GM19328 (cell line): ENCODE results near the gene DLG4.

Source experiments
- ATAC-seq: cut with Tn5 transposase; IDR thresholded peaks from one replicate; pipeline ENCODE4 v1.9.1; 2021; ENCODE audit warnings: mild to moderate bottlenecking, moderate library complexity; ENCODE audit not compliant: unreplicated experiment

DLG4 gene

DNA sequence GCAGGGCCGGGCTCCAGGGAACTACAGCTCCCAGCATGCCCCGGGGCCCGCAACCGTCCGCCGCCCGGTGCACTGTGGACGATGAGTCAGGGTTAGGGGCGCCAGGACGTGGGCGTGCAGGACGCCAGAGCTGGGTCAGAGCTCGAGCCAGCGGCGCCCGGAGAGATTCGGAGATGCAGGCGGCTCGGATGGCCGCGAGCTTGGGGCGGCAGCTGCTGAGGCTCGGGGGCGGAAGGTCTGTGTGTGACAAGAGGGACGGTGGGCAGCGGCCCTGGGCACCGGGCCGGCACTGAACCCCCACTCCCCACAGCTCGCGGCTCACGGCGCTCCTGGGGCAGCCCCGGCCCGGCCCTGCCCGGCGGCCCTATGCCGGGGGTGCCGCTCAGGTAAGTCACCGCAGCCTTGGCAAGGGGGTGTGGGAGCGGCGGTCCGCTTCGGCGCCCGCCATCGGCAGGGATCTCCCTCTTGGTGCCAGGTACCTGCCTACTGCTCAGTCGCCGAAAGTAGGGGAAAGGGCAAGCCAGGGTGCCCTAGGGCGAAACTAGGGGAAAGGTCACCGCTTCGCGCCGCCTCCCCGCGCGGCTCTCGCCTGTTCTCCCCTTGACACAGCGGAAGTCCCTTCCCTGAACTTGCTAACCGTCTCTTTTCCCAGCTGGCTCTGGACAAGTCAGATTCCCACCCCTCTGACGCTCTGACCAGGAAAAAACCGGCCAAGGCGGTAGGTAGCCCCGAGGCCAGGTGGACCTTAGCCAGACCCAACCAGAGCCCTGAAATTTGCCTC lies at the start of gene DLG4, which contains the start of gene ACADVL:
DLG4 (minus strand) TSS at position 25 of the 781 bp plus-strand sequence.
ACADVL (plus strand) TSS at position 127 of the 781 bp plus-strand sequence; CDS start at position 174, 47 bp downstream.
- no peak for ATAC-seq

DNA sequence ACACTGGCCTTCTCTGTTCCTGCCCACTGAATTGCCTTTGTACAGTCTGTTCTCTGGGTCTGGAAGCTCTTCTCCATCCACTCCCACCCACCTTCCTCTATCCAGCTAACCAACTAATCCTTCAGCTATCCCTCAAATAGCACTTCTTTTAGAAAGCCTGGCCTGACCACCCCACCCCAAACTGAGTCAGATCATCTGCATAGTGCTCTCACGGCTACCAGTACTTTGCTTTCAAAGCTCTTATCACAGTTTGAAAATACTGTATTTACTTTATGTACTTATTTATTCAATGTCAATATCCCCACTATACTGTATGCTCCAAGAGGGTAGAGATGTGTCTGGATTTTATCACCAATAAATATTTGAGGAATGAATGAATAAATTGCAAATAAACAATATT lies 47.1 kb upstream of the DLG4 start:
- ATAC-seq: no peak

DNA sequence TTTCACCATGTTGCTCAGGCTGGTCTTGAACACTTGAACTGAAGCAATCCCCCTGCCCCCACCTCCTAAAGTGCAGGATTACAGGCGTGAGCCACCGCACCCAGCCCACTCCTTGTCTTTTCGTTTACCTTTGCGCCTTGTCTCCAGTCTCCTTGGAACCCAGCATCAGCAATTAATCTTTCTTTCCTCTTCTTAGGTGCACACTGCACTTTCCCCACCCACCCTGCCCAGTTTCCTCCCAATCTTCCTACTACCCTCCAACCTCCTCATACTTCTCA lies 44.1 kb upstream of the DLG4 start:
- ATAC-seq: no peak

DNA sequence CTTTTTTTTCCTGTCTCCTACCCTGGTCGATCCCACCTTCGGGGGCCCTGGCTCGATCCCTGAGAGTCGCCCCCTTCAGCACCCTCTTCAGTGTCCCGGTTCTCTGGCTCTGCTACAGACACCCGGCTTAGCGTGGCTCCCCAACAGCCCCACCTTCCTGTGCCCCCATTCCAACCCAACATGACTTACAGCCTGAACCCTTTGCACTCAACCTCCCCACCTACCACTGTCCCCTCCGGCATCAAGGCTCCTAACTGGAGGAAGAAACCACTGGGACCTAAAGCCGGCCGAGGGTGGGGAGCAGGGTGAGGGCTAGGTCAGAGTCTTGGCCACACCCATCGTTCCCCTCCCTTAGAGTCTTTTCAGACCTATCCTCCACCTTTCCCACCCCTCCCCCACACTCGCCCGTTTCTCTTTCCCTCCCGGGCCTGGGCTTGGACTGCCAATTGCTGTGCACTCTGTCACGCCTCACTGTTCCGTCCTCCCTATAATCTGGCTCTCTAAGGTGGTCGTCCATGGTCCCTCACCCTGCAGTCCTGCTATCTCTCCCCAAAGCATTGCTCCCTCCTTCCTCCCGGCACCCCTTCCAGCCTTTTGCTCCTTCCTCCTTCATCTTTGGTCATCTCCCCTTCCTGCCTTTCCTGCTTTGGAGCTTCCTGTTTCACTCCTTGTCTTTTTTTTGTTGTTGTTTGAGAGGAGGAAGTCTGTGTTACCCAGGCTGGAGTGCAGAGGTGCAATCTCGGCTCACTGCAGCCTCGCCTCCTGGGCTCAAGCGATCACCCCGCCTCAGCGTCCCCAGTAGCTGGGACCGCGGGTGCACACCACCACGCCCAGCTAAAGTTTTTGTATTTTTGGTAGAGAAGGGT lies 43.5 kb upstream of the DLG4 start:
- ATAC-seq: no peak

DNA sequence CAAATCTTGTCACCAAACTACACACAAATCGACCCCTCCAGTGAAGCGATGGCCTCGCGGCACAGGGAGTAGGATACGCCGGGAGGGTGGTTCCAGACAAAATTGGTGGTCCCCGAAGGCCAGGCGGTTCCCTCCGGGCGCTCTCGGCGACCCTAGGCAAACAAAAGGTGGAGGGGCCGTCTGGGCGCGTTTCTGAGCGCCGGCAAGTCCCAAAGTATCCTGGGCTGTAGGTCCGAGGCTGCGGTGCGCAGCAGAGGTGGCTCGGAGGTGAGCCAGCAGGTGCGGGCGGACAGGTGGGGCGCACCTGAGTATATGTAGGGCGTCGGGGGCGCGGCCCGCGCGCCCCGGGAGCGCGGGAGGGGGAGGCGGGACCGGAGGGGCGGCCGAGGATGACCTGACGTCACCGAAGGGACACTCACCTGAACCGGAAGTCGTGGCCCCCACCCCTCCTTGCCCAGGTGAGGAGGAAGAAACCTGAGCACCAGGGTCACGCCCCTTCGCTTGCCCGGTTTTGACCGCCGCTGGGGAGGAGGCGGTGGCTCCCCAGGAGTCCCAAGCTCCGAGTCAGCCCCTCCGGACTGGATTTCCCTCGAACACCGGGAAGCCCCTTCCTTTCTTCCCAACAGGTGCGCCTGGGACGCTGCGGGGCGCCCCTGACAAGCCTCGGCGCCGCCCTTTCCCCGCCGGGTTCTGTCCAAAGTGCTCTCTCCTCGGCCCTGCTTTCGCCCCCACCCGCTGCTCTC lies 42.7 kb upstream of the DLG4 start, which contains the start of gene CLDN7:
CLDN7 (minus strand) TSS at position 287 of the 743 bp plus-strand sequence. CDS start 435 bp downstream, outside the sequence.
- ATAC-seq: no peak

DNA sequence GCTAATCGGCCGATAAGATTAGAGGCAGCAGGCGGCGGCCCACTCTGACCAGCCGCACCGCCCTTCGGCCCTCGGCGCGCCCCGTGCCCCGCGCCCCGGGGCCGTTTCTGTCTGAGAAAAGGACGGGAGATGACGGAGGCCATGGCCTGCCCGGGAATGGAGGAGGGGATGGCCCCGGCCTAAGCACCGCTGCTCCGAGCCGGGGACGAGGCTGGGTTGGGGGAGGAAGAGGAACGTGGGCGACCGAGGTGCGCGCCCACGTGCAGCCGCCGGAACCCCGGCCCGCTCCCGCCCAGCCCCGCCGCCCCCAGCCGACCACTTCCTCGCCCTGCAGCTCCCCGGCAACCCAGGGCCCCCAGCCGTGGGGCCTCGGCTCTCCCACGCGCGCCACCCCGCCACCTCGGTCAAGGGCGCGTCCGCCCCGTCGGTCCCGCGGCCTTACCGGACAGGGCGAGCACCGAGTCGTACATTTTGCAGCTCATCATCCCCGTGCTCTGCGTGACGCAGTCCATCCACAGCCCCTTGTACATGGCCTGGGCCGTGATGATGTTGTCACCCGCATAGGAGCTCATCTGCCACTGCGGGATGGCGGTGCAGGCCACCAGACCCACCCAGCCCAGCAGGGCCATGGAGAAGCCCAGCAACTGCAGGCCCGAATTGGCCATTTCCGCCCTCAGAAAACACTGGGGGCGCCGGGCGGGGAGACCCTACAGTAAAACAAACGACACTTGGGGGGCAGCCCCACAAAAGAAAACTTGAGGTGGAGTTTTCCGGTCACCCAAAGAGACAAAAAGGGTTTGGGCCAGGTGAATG lies 41.9 kb upstream of the DLG4 start:
- no peak for ATAC-seq

DNA sequence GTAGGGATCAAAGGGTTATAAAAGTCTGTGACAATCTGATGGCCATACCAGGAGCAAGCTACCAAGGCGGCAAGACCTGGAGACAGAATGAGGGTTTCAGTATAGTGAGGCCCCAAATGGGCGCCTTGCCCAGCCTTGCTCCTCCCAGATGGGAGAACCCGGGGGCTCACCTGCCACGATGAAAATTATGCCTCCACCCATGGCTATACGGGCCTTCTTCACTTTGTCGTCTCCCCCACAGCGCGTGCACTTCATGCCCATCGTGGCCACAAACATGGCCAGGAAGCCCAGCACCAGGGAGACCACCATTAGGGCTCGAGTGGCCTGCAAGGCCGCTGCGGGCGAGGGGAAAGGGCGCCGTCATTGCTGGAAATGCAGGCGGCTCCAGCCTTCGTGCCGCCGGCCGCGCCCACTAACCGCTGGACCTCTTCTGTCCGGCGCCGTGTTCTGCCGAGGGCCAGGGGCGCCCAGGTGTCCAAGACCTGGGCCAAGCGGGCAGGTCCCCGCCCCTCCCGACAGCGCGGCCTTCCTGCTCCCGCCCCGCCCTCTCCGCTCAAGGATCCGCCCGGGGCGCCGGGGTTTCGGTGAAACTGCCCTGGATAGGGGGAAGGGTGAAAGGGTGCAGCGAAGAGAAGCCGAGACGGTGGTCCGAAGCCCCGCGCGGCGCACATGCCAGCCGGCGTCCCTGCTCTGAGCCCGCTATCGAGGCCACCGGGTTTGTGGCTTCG lies 41.2 kb upstream of the DLG4 start:
- no peak for ATAC-seq

DNA sequence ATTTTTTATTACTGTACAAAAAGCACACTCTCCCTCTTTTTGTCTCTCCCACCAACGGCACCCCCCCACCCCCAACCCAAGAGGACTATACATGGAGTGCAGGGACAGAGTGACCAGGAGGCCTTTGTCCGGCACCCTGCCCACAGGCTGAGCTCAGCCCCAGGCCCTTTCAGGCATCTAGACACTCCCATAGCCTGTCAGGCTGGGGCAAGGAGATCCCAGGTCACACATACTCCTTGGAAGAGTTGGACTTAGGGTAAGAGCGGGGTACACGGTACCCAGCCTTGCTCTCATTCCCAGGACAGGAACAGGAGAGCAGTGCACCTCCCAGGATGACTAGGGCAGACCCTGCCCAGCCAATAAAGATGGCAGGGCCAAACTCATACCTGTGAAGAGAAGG lies 40.5 kb upstream of the DLG4 start:
- no peak for ATAC-seq

DNA sequence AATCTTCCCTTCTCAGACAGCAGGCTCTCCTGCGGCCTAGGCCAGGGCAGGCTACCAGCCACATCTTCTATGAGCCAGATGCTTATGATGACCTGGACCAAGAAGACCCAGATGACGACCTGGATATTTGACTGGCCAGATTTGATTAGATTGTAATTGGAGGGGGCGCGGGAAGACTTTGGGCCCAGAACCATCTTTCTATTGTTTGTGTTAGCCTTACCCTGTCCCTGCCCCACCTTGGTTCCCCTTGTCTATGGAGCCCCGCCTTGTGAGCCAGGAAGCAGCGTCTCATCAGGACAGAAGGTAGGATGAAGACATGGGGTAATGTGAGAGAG lies 39.9 kb upstream of the DLG4 start:
- ATAC-seq: no peak

DNA sequence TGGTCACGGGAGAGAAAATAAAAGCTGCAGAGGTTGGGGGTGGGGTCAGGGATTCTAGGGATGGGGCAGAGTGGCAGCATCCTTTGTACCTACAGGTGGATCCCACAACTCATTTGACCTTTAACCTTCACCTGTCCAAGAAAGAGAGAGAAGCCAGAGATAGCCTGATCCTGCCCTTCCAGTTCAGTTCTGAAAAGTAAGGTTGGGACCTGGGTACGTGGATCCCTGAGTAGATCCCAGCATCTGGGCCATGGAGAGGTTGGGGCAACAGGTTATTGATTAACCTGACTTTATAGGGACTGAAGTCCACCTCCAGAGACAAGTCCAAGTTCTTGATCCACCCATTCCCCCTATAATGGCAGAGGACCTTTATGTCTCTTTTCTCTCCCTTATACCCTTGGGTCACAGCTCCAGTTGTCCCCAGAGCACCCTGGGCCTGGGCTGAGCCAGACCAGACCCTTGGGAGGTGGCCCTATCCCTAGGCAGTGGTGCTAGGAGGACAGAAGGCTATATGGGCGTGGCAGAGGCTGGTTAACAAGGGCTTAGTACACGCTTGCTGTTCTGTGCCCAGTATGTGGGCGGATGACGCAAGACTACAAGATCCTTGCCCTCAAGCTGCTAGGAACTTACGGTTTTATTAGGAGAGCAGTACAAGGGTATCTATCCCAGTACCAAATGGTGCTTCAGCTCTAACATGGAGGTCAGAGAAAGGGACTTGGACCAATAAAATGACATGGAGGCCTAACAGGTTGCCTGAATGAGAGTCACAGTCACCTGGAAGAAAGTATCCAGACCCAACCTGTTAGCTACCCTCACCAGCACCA lies 39.3 kb upstream of the DLG4 start:
- ATAC-seq: no peak

DNA sequence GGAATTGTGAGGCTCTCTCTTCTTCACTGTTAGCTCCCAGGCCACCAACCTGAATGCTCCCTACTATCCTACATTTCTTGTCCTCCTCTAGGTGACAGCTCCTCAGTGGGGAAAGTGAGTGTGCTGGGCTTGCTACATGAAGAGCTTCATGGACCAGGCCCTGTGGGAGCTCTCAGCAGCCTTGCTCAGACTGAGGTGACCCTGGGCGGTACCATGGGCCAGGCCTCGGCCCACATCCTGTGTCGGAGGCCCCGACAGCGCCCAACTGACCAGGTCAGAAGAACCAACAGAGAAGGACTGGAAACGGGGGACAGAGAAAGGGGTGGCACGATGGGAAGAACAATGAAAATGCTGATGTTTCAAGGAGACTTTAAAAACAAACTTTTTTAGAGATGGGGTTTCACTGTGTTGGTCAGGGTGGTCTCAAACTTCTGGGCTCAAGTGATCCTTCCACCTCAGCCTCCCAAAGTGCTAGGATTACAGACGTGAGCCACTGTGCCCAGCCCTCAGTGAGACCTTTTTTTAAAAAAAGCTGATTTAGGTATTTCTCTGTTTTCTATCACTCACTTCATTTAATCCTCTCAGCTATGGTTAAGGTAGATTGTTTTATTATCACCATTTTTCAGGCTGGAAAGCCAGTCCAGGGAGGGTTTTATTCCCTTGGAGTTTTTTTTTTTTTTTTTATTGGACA lies 37.3 kb upstream of the DLG4 start:
- no peak for ATAC-seq

DNA sequence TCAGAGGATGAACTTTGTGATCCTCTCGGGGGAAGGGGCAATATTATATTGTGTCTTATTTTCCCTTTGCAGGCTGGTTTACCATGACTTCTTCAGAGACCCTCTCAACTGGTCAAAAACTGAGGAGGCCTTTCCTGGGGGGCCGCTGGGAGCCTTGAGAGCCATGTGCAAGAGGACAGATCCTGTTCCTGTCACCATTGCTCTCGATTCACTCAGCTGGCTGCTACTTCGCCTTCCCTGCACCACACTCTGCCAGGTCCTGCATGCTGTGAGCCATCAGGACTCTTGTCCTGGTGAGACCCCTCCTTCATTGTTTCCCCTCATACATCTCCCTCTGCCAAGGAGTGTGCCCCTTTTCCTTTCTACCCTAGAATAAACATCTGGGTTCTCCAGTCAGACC lies 34.9 kb upstream of the DLG4 start:
- no peak for ATAC-seq

DNA sequence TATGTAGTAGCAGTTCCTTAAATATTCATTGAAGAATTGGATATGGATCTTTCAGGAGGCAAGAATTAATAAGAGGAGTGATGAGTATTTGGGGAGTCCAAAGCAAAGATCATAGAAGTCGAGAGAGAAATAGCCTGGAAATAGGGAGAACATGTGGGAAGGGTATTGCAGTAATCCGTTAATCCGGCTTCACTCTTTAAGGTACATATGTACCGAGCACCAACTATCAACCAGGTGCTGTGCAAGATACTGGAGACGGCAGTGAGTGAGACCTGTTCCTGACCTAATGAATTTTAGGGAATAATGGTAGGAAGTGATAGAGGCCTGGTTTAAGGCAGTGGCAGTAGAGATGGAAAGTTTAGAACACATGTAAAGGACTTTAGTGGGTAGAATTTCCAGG lies 33.4 kb upstream of the DLG4 start:
- no peak for ATAC-seq

DNA sequence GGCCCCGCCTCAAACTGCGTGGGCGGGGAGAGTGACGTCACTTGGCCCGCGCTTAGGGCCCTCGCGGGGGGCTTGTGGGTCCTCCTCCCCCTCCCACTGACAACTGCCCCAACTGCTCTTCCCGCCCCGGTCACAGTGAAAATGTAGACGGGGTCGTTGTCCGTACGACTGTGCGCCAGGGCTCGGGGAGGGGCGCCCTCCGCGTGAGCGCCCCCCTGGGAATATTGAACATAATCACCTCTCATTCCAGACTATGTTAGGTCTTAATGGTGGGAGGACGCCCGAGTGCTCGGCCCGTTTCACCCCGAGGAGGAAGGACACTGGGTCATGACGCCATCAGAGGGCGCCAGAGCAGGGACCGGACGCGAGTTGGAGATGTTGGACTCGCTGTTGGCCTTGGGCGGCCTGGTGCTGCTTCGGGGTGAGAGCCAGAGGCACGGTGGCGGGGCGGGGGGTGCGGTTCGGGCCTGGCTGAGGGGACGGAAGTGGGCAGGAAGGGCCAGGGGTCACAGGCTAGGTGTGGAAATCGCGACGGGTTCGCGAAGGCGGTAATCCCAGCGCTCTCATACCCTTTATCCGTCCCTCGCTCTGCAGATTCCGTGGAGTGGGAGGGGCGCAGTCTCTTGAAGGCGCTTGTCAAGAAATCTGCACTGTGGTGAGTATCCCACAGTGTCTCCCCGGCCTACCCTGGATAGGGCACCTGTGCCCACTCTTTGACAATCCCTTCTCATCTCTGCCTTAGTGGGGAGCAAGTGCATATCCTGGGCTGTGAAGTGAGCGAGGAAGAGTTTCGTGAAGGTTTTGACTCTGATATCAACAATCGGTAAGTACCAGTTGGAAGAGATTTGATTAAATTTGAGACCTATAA lies 32.8 kb upstream of the DLG4 start, which contains the start of gene ELP5:
ELP5 (plus strand) TSS at position 40 of the 868 bp plus-strand sequence; CDS start at position 376, 336 bp downstream.
- ATAC-seq: peak; percentile 51

DNA sequence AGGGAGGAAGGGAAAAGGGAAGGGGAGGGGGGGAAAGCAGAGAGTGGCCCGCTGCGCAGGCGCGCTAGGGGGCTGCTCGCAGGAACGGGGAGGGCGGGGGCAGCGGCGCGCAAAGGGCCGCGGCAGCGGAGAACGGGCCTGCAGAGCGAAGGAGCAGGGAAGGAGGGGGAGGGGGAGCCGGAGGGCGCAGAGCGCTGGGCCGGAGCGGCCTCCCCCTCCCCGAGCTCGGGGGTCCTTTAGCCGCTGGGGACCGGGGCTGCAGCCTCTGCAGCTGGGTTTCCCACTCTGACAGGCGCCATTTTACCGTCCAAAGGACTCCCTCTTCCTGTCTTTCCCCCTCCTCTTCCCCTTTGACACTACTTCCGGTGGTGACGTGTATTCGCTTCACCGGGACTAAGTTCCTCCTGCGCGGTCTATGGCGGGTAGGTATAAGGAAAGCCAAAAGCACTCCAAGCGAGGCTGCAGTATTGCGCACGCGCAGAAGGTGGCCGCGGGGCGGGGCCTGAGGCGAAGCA lies 32.1 kb upstream of the DLG4 start, which contains the start of gene CTDNEP1:
CTDNEP1 (minus strand) TSS at position 74 of the 515 bp plus-strand sequence. CDS start 438 bp downstream, outside the sequence.
- ATAC-seq: peak; percentile 79

DNA sequence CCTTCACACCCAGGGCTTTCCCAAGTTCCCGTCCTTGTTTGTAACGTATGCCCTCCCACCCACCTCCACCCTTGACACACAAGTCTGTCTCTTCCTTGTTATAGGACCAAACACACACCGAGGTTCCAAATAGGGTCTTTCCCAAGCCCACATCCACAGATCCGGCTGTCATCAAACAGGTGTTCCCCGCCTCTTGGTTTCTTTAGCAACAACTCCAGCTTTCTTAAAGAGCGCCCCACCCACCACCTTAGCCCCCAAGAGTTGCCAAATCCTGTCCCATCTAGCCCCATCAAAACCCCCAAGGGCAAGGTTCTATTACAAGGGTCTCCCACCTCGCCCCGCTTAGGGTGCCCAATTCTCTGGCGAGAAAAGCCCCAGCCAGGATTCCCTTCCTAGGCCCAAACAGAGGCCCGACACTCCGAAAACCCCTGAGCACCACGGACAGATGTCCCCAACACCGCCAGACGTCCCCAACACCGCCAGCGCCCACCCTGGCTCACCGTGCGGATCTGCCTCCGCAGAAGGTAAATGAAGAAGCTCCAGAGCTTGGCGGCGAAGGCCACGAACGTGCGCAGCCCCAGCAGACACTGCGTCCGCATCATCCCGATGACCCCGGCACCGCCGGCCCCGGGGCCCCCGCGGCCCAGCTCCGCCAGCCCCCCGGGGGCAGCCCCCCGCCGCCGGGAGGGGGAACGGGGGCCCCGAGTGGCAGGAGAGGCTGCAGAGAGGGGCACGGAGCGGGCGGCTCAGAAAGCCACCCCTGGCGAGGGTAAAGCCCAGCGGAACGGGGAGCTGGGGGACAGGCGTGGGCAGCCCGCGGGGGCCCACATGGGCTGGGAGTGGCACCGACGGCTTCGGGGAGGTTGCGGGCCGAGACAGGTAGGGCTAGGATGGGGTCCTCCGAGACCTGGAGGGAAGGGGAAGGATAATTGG lies 31.3 kb upstream of the DLG4 start:
- ATAC-seq: no peak
